Measurements from ENCODE around the gene CCDC97.
A peak's percentile ranks its signal among the peaks of the same experiment; 100 is the strongest.

Gene CCDC97

GRCh38 chr19:41298348-41298964 lies 11.5 kb upstream of the CCDC97 start:
- DNase-seq (ENCODE audit: low read depth in 2 of 2) = no peak

GRCh38 chr19:41299046-41299754 lies 10.8 kb upstream of the CCDC97 start:
- no peak for DNase-seq (ENCODE audit: low read depth in 2 of 2)

- DNase-seq (ENCODE audit: low read depth in 2 of 2) = no peak
These were observed 10.2 kb upstream of the CCDC97 start for GRCh38 chr19:41299755-41300089.

GRCh38 chr19:41300555-41300954 lies 9.4 kb upstream of the CCDC97 start:
- DNase-seq (ENCODE audit: low read depth in 2 of 2) = no peak

GRCh38 chr19:41302624-41303351 lies 7.2 kb upstream of the CCDC97 start:
- DNase-seq (ENCODE audit: low read depth in 2 of 2) = peak; percentile 39 to 64

GRCh38 chr19:41303954-41304353 lies 6.0 kb upstream of the CCDC97 start:
- no peak for DNase-seq (ENCODE audit: low read depth in 2 of 2)

GRCh38 chr19:41304706-41305483 lies 5.1 kb upstream of the CCDC97 start:
- no peak for DNase-seq (ENCODE audit: low read depth in 2 of 2)

- no peak for DNase-seq (ENCODE audit: low read depth in 2 of 2)
These were observed 3.8 kb upstream of the CCDC97 start for GRCh38 chr19:41305927-41306793.

GRCh38 chr19:41307090-41307875 lies 2.7 kb upstream of the CCDC97 start:
- no peak for DNase-seq (ENCODE audit: low read depth in 2 of 2)

GRCh38 chr19:41307954-41308449 lies 2.0 kb upstream of the CCDC97 start:
- DNase-seq (ENCODE audit: low read depth in 2 of 2) = no peak

GRCh38 chr19:41308450-41309179 lies 1.4 kb upstream of the CCDC97 start:
- DNase-seq (ENCODE audit: low read depth in 2 of 2) = peak; percentile 88 to 97

- DNase-seq (ENCODE audit: low read depth in 2 of 2) = no peak
These were observed 566 bp upstream of the CCDC97 start for GRCh38 chr19:41309180-41310032.

GRCh38 chr19:41311072-41311471 lies 1.1 kb downstream of the CCDC97 start:
- DNase-seq (ENCODE audit: low read depth in 2 of 2) = no peak

GRCh38 chr19:41311613-41312012 lies 1.6 kb downstream of the CCDC97 start:
- no peak for DNase-seq (ENCODE audit: low read depth in 2 of 2)

GRCh38 chr19:41316306-41316920 lies 6.4 kb downstream of the CCDC97 start:
- DNase-seq (ENCODE audit: low read depth in 2 of 2) = no peak

GRCh38 chr19:41318696-41319499 lies 8.9 kb downstream of the CCDC97 start:
- no peak for DNase-seq (ENCODE audit: low read depth in 2 of 2)

GRCh38 chr19:41319500-41320184 lies 9.7 kb downstream of the CCDC97 start:
- DNase-seq (ENCODE audit: low read depth in 2 of 2) = no peak
